Measurements from ENCODE around the gene SKOR1.
A peak's percentile ranks its signal among the peaks of the same experiment; 100 is the strongest.

SKOR1 gene

GRCh38 chr15:67859331-67859946 lies 34.1 kb downstream of the SKOR1 start:
- H3K4me1 Mint-ChIP-seq (ENCODE audit: low read depth): peaks cover 9% of the 10 kb centered on the region
- no peak for DNase-seq
- H3K9me3 Mint-ChIP-seq: no peaks in the 10 kb centered on the region
- no peak overlapping the region for H3K27ac Mint-ChIP-seq
- H3K4me3 Mint-ChIP-seq: no peak overlapping the region
- peaks cover 12% of the 10 kb centered on the region for H3K27me3 Mint-ChIP-seq
- H3K36me3 Mint-ChIP-seq (ENCODE audit: low read depth): no peaks in the 10 kb centered on the region

- Mint-ChIP-seq H3K4me3 (no peak overlapping the region), H3K27me3 (peaks cover 21% of the 10 kb centered on the region), H3K9me3 (no peaks in the 10 kb centered on the region), H3K36me3 (ENCODE audit: low read depth) (no peaks in the 10 kb centered on the region), H3K27ac (no peak overlapping the region), H3K4me1 (ENCODE audit: low read depth) (peaks cover 3% of the 10 kb centered on the region)
- no peak for DNase-seq
Measured at GRCh38 chr15:67861983-67862382, 36.7 kb downstream of the SKOR1 start.

DNA sequence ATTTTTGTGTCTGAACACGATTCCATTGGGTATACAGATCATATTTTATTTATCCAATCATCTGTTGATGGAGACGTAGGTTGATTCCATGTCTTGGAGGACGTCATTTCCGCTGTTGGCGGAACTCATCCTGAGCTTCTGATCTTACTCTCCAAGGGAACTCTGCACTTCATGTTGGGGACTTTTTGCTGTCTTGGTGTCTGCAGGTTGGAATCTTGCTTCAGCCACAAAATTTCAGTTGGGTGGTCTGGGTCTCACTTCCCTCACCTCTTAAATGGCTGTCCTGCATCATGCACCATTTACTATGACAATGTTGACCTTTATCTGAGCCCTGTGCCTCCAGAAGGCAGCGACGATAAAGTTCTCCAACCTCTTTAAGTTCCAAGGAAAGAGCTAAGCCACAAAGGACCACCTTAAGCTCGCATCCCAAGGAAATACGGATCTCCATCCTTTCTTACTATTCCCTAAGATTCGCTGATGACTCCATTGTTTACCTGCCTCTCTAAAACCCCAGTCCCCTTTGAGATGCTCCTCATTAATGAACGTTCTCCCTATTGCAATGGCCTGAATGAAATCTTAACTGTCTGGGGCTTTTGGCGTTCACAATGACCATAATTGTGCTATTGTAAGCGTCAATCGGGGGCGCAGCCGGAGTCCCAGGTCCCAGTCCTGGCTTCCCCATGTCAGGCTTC lies 37.6 kb downstream of the SKOR1 start:
- no peaks in the 10 kb centered on the region for H3K9me3 Mint-ChIP-seq
- peak overlapping the region; percentile 31 for H3K4me3 Mint-ChIP-seq
- no peak overlapping the region for H3K27ac Mint-ChIP-seq
- no peak for DNase-seq
- H3K36me3 Mint-ChIP-seq (ENCODE audit: low read depth): no peaks in the 10 kb centered on the region
- peaks cover 21% of the 10 kb centered on the region for H3K27me3 Mint-ChIP-seq
- peaks cover 3% of the 10 kb centered on the region for H3K4me1 Mint-ChIP-seq (ENCODE audit: low read depth)

GRCh38 chr15:67863442-67863987 lies 38.2 kb downstream of the SKOR1 start:
- Mint-ChIP-seq H3K9me3 (no peaks in the 10 kb centered on the region), H3K27me3 (peaks cover 21% of the 10 kb centered on the region), H3K27ac (no peak overlapping the region), H3K36me3 (ENCODE audit: low read depth) (no peaks in the 10 kb centered on the region), H3K4me1 (ENCODE audit: low read depth) (peaks cover 3% of the 10 kb centered on the region), H3K4me3 (peak overlapping the region; percentile 64)
- peak; percentile 84 for DNase-seq

- no peak overlapping the region for H3K27ac Mint-ChIP-seq
- H3K4me3 Mint-ChIP-seq: no peak overlapping the region
- DNase-seq: no peak
- peaks cover 21% of the 10 kb centered on the region for H3K27me3 Mint-ChIP-seq
- H3K9me3 Mint-ChIP-seq: no peaks in the 10 kb centered on the region
- peaks cover 7% of the 10 kb centered on the region for H3K4me1 Mint-ChIP-seq (ENCODE audit: low read depth)
- no peaks in the 10 kb centered on the region for H3K36me3 Mint-ChIP-seq (ENCODE audit: low read depth)
Measured at GRCh38 chr15:67865331-67865730, 40.0 kb downstream of the SKOR1 start.

DNA sequence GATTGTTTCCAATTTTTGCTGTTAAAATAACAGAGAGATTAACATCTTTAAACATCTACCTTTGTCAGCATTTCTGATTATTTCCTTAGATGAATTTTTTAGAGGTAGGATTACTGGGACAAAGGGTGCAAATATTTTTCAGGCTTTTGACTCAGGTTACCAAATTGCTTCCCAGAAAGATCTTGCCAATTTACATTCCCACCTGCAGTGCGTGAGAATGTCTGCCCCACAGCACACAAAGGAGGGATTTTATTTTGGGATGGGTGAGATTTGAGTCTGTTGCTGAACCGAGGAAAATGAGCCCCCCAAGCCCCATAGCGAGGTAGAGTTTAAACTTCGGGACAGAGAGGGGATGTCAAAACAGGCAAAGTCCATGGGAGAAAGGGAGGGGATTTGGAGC lies 40.5 kb downstream of the SKOR1 start:
- H3K36me3 Mint-ChIP-seq (ENCODE audit: low read depth): no peaks in the 10 kb centered on the region
- peaks cover 23% of the 10 kb centered on the region for H3K27me3 Mint-ChIP-seq
- H3K27ac Mint-ChIP-seq: no peak overlapping the region
- H3K4me1 Mint-ChIP-seq (ENCODE audit: low read depth): peaks cover 7% of the 10 kb centered on the region
- no peak overlapping the region for H3K4me3 Mint-ChIP-seq
- no peaks in the 10 kb centered on the region for H3K9me3 Mint-ChIP-seq
- no peak for DNase-seq

DNA sequence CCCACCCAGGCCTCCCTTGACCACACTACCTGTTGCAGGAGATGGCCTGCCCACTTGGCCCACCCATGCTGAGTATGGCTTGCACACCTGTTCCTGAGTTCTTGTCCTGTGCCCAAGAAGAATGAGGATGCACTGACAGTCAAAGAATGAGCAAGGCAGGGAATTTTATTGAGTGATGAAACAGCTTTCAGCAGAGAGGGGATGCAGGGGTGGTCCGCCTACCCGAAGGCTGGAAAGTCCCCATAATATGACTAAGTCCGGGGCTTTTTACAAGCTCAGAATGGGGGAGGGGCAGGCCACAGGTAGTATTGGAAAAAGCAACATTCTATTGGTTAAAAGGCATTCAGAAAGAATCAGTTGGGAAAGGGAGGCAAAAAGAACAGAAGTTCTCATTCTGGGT lies 44.4 kb downstream of the SKOR1 start:
- Mint-ChIP-seq H3K4me3 (no peak overlapping the region), H3K9me3 (peaks cover 15% of the 10 kb centered on the region), H3K27me3 (peaks cover 22% of the 10 kb centered on the region), H3K4me1 (ENCODE audit: low read depth) (peaks cover 4% of the 10 kb centered on the region), H3K27ac (no peak overlapping the region), H3K36me3 (ENCODE audit: low read depth) (no peaks in the 10 kb centered on the region)
- no peak for DNase-seq

- Mint-ChIP-seq H3K36me3 (ENCODE audit: low read depth) (no peaks in the 10 kb centered on the region), H3K4me3 (no peak overlapping the region), H3K9me3 (peaks cover 15% of the 10 kb centered on the region), H3K4me1 (ENCODE audit: low read depth) (peaks cover 4% of the 10 kb centered on the region), H3K27me3 (peaks cover 15% of the 10 kb centered on the region), H3K27ac (no peak overlapping the region)
- DNase-seq: no peak
Measured at GRCh38 chr15:67870868-67871408, 45.6 kb downstream of the SKOR1 start.

DNA sequence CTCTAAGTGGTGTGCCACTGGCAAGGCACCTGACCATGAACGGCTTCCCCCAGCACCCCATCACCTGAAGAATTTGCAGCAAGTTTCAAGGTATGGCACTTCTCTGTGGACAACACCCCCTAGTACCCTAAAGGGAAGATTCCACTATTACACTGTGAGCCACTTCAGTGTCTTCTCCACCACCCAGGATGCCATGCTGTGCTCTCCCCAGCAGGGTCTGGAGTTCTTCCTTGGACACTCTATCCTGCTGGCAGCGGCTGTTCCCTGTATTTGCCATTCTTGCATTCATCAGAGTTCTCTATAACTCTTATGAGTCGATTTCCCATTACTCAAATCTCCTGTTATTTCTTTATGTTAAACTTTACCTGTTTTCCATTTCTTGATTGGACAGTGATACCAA lies 48.5 kb downstream of the SKOR1 start:
- H3K9me3 Mint-ChIP-seq: peaks cover 15% of the 10 kb centered on the region
- peaks cover 4% of the 10 kb centered on the region for H3K4me1 Mint-ChIP-seq (ENCODE audit: low read depth)
- H3K27ac Mint-ChIP-seq: no peak overlapping the region
- DNase-seq: no peak
- H3K4me3 Mint-ChIP-seq: no peak overlapping the region
- H3K27me3 Mint-ChIP-seq: peaks cover 19% of the 10 kb centered on the region
- no peaks in the 10 kb centered on the region for H3K36me3 Mint-ChIP-seq (ENCODE audit: low read depth)

- H3K4me3 Mint-ChIP-seq: no peak overlapping the region
- DNase-seq: no peak
- H3K27me3 Mint-ChIP-seq: peaks cover 11% of the 10 kb centered on the region
- no peaks in the 10 kb centered on the region for H3K36me3 Mint-ChIP-seq (ENCODE audit: low read depth)
- H3K4me1 Mint-ChIP-seq (ENCODE audit: low read depth): peaks cover 9% of the 10 kb centered on the region
- no peak overlapping the region for H3K27ac Mint-ChIP-seq
- peaks cover 2% of the 10 kb centered on the region for H3K9me3 Mint-ChIP-seq
Measured at GRCh38 chr15:67878712-67879206, 53.5 kb downstream of the SKOR1 start.

DNA sequence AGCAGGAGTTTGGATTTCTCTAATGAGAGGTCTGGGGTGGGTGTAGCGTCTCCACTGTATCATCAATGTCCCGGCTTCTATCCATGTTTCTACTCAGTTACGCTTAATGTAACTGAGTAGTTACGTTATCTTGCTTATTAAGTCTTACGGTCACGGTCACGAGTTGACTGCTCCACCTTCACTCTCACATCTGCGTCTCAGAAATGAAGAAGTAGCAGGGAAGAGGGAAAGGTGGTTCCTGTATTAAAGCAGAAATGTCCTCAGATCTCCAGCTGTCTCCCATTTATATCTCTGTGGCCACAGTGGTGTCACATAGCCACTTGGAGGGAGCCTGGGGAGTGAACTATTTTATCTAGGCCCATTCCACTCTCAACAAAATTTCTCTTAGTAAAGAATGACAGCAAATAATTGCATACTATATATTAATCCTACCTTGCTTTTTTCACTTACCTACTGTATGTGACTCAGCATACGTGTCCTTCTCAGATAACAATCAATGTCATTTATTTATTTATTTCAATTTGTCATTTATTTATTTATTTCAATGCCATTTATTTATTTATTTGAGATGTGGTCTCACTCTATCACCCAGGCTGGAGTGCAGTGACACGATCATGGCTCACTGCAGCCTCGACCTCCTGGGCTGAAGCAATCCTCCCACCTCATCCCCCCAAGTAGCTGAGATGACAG lies 54.3 kb downstream of the SKOR1 start:
- no peak overlapping the region for H3K27ac Mint-ChIP-seq
- DNase-seq: no peak
- no peaks in the 10 kb centered on the region for H3K9me3 Mint-ChIP-seq
- H3K4me3 Mint-ChIP-seq: no peak overlapping the region
- peaks cover 9% of the 10 kb centered on the region for H3K4me1 Mint-ChIP-seq (ENCODE audit: low read depth)
- no peaks in the 10 kb centered on the region for H3K36me3 Mint-ChIP-seq (ENCODE audit: low read depth)
- H3K27me3 Mint-ChIP-seq: peaks cover 8% of the 10 kb centered on the region

DNA sequence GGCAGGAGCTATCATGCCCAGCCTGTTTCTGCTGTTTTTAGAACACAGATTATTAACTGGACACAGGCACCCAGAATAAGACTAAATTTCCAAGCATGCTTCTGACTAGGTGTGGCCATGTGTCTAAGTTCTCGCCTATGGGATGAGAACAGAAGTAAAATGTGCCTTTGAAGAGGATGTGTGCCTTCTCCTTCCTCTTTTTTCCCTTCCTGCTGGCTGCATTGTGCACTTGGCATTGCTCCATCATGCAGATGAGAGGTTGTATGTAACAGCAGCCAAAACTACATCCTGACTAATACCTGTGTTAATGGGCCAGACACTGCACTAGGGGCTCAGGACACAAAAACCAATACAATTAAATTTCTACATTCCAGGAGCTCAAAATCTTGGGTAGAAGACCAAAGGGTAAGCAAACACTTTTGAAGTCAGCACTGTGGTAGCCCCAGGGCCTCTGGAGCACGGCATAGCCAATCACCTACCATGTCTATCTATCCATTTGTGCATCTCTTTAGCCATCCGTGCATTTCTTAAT lies 55.4 kb downstream of the SKOR1 start:
- H3K4me1 Mint-ChIP-seq (ENCODE audit: low read depth): peaks cover 16% of the 10 kb centered on the region
- H3K4me3 Mint-ChIP-seq: no peak overlapping the region
- H3K36me3 Mint-ChIP-seq (ENCODE audit: low read depth): no peaks in the 10 kb centered on the region
- no peaks in the 10 kb centered on the region for H3K9me3 Mint-ChIP-seq
- peaks cover 18% of the 10 kb centered on the region for H3K27me3 Mint-ChIP-seq
- no peak for DNase-seq
- no peak overlapping the region for H3K27ac Mint-ChIP-seq

- H3K27me3 Mint-ChIP-seq: peaks cover 22% of the 10 kb centered on the region
- no peak overlapping the region for H3K27ac Mint-ChIP-seq
Measured at GRCh38 chr15:67882487-67883233, 57.4 kb downstream of the SKOR1 start.

More at GRCh38 chr15:67882487-67883233, 57.4 kb downstream of the SKOR1 start:
- Mint-ChIP-seq H3K36me3 (ENCODE audit: low read depth) (no peaks in the 10 kb centered on the region), H3K4me3 (no peak overlapping the region), H3K9me3 (no peaks in the 10 kb centered on the region), H3K4me1 (ENCODE audit: low read depth) (peaks cover 16% of the 10 kb centered on the region)
- DNase-seq: no peak

All from activated T-cell treated with anti-CD3 and anti-CD28 coated beads, Interleukin-2, amount 50 U/mL, for 24 hours (primary cell).